ENCODE results near the gene CLDND2.
"Not testable (repeated sequence)": the region's sequence is repeated elsewhere in the genome, so short reads cannot be mapped to it uniquely, and the experiment has no call there.

Gene CLDND2

DNA sequence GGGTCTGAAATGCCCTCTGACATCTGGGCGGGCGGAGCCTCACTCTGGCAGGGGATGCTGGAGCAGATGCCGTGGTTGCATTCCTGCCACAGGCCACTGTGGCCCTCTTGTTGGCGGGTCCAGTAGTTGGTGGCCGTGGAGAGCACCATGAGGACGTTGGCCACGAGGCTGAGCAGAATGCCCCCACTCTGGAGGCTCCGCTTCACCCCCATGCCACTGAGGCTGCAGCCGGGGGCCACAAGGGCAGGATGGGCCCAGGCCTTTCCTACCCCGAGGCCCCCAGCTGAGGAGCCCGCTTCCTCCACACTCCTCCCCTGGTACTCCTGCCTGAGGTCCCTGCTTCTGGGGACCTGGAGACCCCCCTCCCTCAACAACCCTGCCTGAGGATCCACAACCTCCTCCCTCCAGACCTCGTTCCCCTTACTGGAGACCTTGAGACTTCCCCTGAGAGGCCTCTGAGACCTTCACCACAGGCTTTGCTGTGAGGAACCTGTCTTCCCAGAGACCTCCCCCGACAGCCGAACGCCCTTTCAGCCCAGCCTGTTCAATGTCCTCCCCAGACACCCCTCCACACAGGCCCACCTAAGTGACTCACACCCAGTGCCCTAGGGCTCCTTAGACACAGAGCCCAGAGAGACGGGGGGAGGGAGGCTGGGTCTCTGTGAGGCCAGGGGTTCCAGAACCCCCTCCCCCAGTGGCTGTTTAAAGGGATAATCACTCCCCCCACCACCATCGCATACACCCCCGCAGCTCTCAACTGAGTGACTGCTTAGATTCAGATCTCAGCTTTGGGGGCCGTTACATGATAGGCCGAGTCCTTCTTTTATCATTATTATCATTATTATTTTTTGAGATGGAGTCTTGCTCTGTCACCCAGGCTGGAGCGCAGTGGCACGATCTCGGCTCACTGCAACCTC, at the start of gene CLDND2:
TSS of gene CLDND2 (minus strand) at position 638 of the 917 bp plus-strand sequence. CDS start at position 212, 426 bp downstream.
- no peak for DNase-seq (ENCODE audit: low read depth in 1 of 2, low spot score in 1 of 2)

GRCh38 chr19:51417810-51418157, 49.0 kb upstream of the CLDND2 start:
- no peak for DNase-seq (ENCODE audit: low read depth in 1 of 2, low spot score in 1 of 2)

- DNase-seq (ENCODE audit: low read depth in 1 of 2, low spot score in 1 of 2): no peak
Observed at GRCh38 chr19:51417107-51417809, 48.5 kb upstream of the CLDND2 start, which contains the start of gene SIGLEC10. Gene SIGLEC10 (minus strand): TSS chr19:51417642. CDS start chr19:51417581, 61 bp downstream.

DNA sequence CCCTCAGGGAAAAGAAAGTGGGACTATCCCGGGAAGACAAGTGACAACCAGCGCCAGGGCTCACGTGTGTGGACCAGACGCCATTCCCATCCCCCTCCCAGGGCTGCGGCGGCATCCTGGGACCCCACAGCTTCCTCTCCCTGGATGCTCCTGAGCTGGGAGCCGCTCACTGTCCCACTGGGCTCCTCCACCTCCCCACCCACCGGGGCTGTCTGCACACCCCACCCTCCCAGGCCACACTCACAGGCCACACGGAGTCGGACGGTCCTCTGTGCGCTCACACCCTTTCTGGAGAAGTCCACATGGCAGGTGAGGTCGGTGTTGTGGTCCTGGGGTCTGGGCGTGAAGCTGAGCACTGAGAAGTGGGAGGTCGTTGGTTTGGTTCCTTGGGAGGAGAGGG, 47.6 kb upstream of the CLDND2 start:
- not testable (repeated sequence) for DNase-seq (ENCODE audit: low read depth in 1 of 2, low spot score in 1 of 2)

GRCh38 chr19:51415187-51415586, 46.4 kb upstream of the CLDND2 start:
- DNase-seq (ENCODE audit: low read depth in 1 of 2, low spot score in 1 of 2): no peak

- no peak for DNase-seq (ENCODE audit: low read depth in 1 of 2, low spot score in 1 of 2)
Observed at GRCh38 chr19:51410950-51411748, 42.3 kb upstream of the CLDND2 start.

DNA sequence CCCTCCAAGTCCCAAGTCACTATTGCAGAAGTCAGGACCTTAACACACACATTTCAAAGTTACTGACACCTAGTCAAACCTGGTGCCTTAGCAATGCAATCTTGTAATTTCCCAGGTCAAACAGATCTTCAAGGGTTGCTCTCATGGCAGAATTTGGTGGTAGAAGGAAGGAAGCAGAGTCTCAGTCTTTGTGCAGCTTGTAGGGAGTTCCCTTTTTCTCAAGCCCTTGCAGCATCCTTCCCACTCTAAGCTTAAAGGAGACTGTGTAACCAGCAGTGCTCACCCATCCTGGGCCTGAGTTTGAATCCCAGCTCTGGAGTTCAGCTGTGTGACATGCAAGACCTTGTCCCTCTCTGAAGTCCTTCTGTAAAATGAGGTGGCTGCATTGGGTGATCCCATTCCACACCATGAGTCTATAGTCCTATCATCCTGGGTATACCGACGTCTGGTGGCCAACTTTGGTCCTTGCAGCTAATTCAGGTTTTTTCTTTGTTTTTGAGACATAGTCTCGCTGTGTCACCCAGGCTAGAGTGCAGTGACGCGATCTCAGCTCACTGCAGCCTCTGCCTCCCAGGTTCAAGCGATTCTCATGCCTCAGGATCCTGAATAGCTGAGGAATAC, 38.8 kb upstream of the CLDND2 start:
- no peak for DNase-seq (ENCODE audit: low read depth in 1 of 2, low spot score in 1 of 2)

DNA sequence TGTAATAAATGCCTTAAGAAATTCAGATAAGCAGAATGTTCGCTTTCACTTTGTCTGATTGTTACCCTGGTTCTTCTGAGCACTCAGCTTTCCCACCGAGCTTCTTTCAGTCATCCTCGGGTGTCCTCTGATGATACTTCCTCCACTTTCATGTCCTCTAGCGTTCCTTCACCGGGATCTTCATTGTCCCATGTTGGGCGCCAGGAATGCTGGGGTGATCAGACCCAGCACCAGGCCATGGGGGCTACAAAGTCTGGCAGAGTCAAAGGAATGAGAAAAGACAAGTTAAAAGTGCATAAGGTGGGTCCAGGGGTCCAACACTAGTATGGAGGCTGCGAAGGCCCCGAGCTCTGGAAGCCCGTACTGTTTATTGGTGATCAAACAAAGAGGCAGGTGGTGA, 33.3 kb upstream of the CLDND2 start:
- DNase-seq (ENCODE audit: low read depth in 1 of 2, low spot score in 1 of 2): no peak

- DNase-seq (ENCODE audit: low read depth in 1 of 2, low spot score in 1 of 2): not testable (repeated sequence)
Observed at GRCh38 chr19:51399936-51400335, 31.1 kb upstream of the CLDND2 start.

GRCh38 chr19:51399231-51399630, 30.4 kb upstream of the CLDND2 start:
- DNase-seq (ENCODE audit: low read depth in 1 of 2, low spot score in 1 of 2): no peak

DNA sequence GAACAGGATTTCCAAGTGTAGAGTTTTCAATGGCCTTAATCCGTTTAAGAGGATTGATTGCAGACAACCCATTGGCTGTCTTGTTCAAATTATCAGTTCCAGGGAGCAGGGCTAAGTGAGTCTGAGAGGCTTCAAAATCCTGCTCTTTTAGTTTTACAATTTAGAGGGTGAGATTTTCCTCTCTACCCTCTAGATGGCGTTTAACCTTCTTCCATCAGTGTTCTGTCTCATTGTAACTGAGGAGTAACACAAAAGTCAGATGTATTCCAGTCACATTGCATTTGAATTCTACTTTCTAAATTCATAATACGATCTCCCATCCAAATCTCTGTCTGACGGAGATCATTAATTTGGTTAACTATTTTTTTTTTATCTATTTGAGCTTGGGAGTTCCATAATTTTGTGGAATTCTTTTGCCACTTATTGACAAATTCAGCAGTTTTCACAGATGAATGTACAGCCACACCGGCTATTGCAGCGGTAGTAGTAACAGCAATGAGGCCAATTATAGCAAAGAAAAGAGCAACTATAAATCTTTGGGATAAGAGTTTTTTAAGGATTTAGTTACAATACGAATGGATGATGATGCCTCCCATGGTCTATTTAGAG, 29.4 kb upstream of the CLDND2 start:
- no peak for DNase-seq (ENCODE audit: low read depth in 1 of 2, low spot score in 1 of 2)

DNA sequence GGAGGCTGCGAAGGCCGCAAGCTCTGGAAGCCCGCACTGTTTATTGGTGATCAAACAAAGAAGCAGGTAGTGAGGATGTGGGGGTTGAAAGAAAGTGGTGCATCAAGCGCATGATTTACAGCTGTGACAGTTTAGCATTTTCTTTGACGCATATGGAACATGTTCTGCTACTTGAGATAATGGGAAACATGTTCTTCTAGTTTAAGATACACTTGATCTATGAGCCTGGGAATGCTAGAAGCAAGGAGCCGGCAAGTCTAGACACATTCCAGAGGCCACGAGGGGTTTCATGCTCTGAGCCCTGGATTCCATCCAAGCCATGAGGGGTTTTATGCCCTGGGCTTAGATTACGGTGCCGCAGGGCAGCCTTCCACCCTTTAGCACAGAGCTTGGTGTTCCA, 28.6 kb upstream of the CLDND2 start:
- DNase-seq (ENCODE audit: low read depth in 1 of 2, low spot score in 1 of 2): not testable (repeated sequence)

GRCh38 chr19:51396175-51396574, 27.4 kb upstream of the CLDND2 start:
- DNase-seq (ENCODE audit: low read depth in 1 of 2, low spot score in 1 of 2): no peak

GRCh38 chr19:51394050-51394836, 25.4 kb upstream of the CLDND2 start:
- DNase-seq (ENCODE audit: low read depth in 1 of 2, low spot score in 1 of 2): peak; percentile 65

- no peak for DNase-seq (ENCODE audit: low read depth in 1 of 2, low spot score in 1 of 2)
Observed at GRCh38 chr19:51392701-51393100, 23.9 kb upstream of the CLDND2 start.

DNA sequence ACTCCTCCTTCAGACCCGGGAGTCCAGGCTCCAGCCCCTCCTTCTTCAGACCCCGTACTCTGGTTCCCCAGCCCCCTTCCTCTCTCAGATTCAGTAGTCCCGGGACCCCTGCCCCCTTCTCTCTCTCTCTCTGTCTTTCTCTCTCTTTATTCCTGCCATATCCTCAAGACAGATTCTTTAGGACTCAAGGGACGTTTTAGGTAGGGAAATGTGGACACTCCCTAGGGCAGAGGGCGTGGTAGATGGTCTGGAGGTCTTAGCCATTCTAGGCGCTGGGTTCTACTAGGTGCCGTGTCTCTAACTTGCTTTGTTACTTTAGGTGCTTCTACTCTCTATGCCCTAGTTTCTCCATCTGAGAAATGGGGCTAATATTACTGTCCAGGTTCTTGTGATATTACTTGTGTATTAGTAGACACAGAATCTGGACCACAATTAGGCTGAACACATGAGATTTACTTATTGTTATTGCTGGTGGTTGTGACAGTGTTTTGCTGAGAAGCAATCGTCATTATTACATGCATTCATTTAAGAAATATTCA, 22.3 kb upstream of the CLDND2 start:
- DNase-seq (ENCODE audit: low read depth in 1 of 2, low spot score in 1 of 2): no peak

GRCh38 chr19:51389143-51389542, 20.3 kb upstream of the CLDND2 start:
- no peak for DNase-seq (ENCODE audit: low read depth in 1 of 2, low spot score in 1 of 2)

DNA sequence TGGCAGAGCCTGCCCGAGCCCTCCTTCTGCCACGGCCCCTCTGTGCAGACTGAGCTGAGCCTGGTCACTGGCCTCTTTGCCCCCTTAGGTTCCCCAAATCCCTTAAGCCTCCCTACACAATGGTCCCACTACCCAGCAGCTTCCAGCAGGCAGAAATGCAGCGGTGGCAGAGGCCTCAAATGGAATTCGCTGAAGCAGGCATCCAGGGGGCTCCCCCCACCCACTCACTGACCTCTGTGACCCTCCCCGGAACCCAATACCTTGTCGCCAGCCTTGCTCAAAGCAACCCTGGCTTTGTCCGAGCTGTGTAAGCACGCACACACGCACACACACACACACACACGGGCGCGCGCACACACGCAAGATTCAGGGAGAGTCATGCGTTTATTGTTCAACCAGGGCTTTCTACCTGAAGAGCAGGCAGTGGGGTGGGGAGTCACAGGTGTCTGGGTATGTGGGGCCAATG, 19.2 kb upstream of the CLDND2 start, which contains the start of gene LIM2:
TSS of gene LIM2 (minus strand) at position 51 of the 466 bp plus-strand sequence. CDS start 531 bp downstream, outside the sequence.
- no peak for DNase-seq (ENCODE audit: low read depth in 1 of 2, low spot score in 1 of 2)

- DNase-seq (ENCODE audit: low read depth in 1 of 2, low spot score in 1 of 2): no peak
Observed at GRCh38 chr19:51386882-51387520, 18.2 kb upstream of the CLDND2 start.

All from stimulated activated CD4-positive, alpha-beta T cell treated with anti-CD3 and anti-CD28 coated beads, Interleukin-15, amount 100 ng/mL, for 1 hour (primary cell).